GM18951 (cell line): ENCODE measurements around the gene SEC61B.
"Not testable (repeated sequence)": the region's sequence is repeated elsewhere in the genome, so short reads cannot be mapped to it uniquely, and the experiment has no call there.

ENCODE experiments used
- POLR2A ChIP-seq: IDR thresholded peaks from 4 replicates; pipeline ENCODE4 v1.6.1; 2011; ENCODE audit warnings: mild to moderate bottlenecking; ENCODE audit not compliant: insufficient read length, insufficient read depth; ENCODE audit errors: extremely low read depth
- in situ Hi-C: fragments of 300-500 bp; cut with MboI; formaldehyde crosslinking; loops from one replicate; pipeline ENCODE4 v1.12.0; 2022; ENCODE audit warnings: low sequenced_read_pairs, mixed read lengths, inconsistent platforms; ENCODE audit not compliant: unreplicated experiment

SEC61B gene

DNA sequence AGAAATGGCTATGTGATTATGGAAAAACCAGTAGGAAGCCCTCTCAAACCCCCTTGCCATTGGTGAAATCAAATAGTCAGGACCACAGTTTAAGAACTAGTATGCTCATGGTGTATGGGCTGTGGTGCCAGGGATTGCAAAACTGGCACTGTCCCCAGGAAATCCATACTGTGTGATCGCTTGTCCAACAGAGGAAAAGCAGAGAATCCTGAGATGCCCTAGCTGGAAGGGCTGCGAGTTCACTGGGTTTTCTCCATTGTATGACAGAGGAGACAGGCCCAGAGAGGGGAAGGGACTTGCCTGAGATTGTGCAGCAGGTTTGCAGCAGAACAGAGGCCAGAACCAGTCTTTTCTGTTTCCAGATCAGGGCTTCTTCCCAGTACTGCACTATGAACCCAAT, 12.5 kb downstream of the SEC61B start:
- TF ChIP-seq POLR2A = no peak
- in situ Hi-C loops = no loop called here

DNA sequence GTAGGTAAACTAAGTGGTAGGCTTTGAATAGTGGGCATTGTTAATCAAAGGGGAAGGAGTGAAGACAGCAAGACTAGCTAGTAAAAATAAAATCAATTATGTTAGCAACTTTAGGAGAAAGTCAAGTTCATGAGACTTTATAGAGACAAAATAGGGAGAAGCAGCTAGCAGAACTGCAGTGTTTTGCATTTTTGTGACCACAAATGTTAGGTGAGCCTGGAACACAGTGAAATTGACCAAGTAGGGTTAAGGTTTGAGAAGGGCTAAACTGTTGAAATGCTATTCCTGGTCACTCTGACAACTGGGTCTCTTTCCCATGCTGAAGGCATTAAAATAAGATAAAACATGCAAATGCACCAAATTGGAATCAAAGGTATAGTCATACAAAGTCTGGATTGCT, 13.0 kb downstream of the SEC61B start:
- in situ Hi-C loops = no loop called here
- no peak for TF ChIP-seq POLR2A

- in situ Hi-C loops = no loop called here
- TF ChIP-seq POLR2A = peak; percentile 26
Observed at GRCh38 chr9:99235926-99236634, 14.0 kb downstream of the SEC61B start.

DNA sequence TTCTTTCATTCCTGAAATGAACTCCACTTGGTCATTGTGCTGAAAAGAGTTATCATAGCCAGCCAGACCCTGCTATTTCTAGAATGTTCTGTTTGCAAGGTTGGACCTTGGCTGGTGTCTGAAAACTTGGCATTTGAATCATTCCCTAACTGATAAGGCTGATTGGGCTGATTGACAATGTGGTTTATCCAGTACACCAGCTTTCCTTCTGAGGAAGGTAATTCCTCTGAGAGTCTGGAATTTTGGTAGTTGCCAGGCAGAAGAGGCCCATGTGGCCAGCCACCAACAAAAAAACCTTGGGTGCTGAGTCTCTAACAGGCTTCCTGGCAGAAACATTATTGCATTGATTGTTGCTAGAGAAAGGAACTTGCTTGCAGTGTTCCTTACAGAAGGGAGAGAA, 15.3 kb downstream of the SEC61B start:
- TF ChIP-seq POLR2A = no peak
- in situ Hi-C loops = no loop called here

- in situ Hi-C loops = not testable (repeated sequence)
Observed at GRCh38 chr9:99237849-99238248, 15.8 kb downstream of the SEC61B start.

DNA sequence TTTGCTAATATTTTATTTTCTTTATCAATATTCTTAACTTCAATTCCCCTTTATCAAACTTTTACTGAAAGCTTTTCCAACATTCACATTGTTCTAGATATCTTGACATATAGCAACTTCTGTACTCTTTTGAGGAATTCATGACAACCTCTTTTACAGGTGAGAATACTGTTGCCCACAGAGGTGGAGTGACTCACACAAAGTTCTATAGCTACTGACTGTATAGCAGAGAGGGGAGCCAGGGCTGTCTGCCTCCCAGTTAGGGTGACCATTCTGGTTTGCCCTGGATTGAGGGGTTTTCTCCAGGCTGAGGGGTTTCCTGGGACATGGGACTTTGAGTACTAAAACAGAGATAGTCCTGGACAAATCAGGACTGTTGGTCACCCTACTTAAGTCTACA, 16.2 kb downstream of the SEC61B start:
- in situ Hi-C loops = no loop called here
- no peak for TF ChIP-seq POLR2A

DNA sequence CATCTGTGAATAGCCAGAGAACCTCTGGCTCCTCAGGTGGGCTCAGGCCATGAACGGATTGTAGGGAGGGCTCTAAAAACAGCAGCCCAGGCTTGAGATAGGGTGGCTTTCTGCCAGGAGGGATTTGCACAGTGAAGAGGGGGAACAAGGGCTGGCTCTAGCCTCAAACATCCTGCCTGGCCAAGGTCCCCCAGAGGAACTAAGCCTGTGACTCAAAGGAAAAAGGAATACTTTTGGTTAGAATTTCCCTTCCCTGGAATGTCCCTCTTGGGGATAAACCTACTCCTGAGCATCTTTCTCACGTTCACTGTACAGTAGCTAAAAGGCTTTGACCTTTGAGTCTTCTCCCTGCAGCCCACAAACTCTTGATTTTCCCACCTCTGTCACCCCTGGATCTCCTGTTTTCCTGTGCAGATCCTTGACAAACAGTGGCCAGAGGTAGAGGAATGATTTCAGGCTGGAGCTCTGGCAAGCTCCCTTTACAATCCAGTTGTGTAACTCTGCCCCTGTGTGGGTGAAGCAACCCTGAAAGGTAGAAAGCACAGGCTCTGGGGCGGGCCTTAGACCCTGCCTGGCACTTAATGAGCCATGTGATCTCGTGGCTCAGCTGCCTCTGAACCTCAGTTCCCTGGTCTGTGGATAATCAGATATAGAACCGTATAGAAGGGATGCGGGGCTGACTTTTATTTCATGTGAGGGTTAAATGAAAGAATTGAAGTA, 17.4 kb downstream of the SEC61B start:
- no peak for TF ChIP-seq POLR2A
- in situ Hi-C loops = no loop called here

- in situ Hi-C loops = no loop called here
- TF ChIP-seq POLR2A = no peak
Observed at GRCh38 chr9:99241106-99241505, 19.0 kb downstream of the SEC61B start.

GRCh38 chr9:99244344-99245260, 22.5 kb downstream of the SEC61B start:
- TF ChIP-seq POLR2A = no peak

DNA sequence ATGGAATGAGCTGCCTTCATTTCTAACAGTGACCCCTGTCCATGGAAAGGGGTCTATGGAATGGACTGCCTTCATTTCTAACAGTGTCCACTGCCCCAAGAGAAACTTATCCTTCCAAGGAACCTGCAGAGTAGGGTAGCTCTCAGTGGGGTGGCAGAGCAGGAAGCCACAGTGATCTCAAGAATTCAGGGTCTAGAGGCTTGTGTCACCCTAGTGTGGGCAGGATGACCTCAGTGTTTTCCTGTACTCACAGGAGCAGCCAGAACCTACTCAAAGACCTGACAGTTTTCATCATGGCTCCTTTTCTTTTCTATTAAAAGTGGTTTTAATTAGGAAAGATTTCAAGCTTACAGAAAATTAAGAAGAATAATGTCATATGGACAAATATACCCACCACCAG, 27.5 kb downstream of the SEC61B start:
- no peak for TF ChIP-seq POLR2A
- in situ Hi-C loops = no loop called here

More at GRCh38 chr9:99244344-99245260, 22.5 kb downstream of the SEC61B start:
- in situ Hi-C loops = no loop called here

- in situ Hi-C loops = no loop called here
- no peak for TF ChIP-seq POLR2A
Observed at GRCh38 chr9:99251157-99251556, 29.1 kb downstream of the SEC61B start.

GRCh38 chr9:99253134-99253533, 31.1 kb downstream of the SEC61B start:
- in situ Hi-C loops = no loop called here
- TF ChIP-seq POLR2A = no peak

DNA sequence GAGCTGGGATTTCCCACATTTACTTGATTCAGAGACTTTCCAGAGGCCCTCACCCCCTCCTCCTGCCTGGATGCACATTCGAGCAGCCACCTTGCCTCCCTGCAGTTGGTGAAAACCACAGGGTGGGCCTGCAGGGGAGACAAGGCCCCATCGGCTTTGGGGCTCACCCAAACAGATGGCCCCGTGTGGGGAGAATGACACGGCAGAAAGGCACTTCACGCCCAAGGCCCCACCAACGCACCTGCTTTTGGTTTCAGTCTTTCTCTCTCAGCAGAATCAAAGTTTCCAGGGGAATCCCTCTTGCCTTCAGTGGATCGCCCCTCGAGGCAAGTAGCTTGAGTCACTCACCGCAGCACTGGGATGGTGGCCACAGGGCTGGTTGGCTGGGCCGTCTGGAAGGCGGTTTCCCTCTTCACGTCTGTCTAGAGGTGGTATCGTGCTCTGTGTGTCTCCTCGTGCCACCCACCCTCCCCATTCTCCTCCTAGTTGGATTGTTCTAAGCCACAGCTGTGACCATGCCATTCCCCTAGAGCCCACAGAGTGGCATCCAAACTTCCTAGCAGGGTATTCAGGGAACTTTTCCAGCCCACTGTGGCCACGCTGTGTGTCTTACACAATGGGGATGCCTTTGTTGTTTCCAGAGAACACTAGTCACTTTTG, 31.8 kb downstream of the SEC61B start:
- in situ Hi-C loops = no loop called here
- TF ChIP-seq POLR2A = peak; percentile 54
